ENCODE measurements around the gene RELB. TPM values are rescaled to one million over a fixed set of nuclear protein-coding genes. Genes with fewer than 3 reads are reported as not detected.

Gene RELB
- total and polyA plus RNA-seq, 9 of the 15 experiments (the other 6 are each of a cell fraction or from before 2014, with no cell fraction given): 0.15 to 1.1 (median 0.28) TPM; not detected in 2

- TF ChIP-seq CREB5 (CRISPR knock-in tag; IDR thresholded peaks at IDR 0.05) (no peak), MCM3 (IDR thresholded peaks at IDR 0.05) (no peak), SRSF7 (optimal IDR thresholded peaks at IDR 0.05; ENCODE audit: low read depth, low read length) (no peak), PATZ1 (CRISPR knock-in tag; IDR thresholded peaks at IDR 0.05; ENCODE audit: borderline replicate concordance) (no peak), HMBOX1 (IDR thresholded peaks at IDR 0.05) (no peak), ZNF174 (CRISPR knock-in tag; IDR thresholded peaks at IDR 0.05) (0 out of 2 replicates have a peak, but pooled peaks have one; percentile 25), PML (IDR thresholded peaks at IDR 0.05; ENCODE audit: low read length) (peak; percentile 18; the same call in 1 of the 2 replicates), ZNF23 (CRISPR knock-in tag; IDR thresholded peaks at IDR 0.05) (no peak), ZNF512 (tag; IDR thresholded peaks at IDR 0.05) (no peak), ATF1 (CRISPR knock-in tag; IDR thresholded peaks at IDR 0.05) (no peak), ATF1 (tag; IDR thresholded peaks at IDR 0.05) (peak; percentile 70), HNRNPL (IDR thresholded peaks at IDR 0.05; ENCODE audit: low read depth, low read length) (no peak), GABPB2 (CRISPR knock-in tag; conservative IDR thresholded peaks at IDR 0.05) (no peak), ZNF217 (CRISPR knock-in tag; IDR thresholded peaks at IDR 0.05) (no peak), ZNF274 (IDR thresholded peaks at IDR 0.05; ENCODE audit: borderline replicate concordance, low read depth, low read length) (no peak), ZNF696 (CRISPR knock-in tag; conservative IDR thresholded peaks at IDR 0.05) (no peak), TCF7L2 (IDR thresholded peaks at IDR 0.05; ENCODE audit: low read depth, low read length) (0 out of 2 replicates have a peak, but pooled peaks have one; percentile 22), YY1 (IDR thresholded peaks at IDR 0.05; ENCODE audit: borderline replicate concordance in 1 of 3, control insufficient read depth in 1 of 3, extremely low read depth in 1 of 3, insufficient read depth in 3 of 3, insufficient read length in 1 of 3, insufficient replicate concordance in 2 of 3, low read depth in 1 of 3, low read length in 2 of 3) (peak in 2 of 3 experiments; percentile 80 to 83), BCL6 (CRISPR knock-in tag; IDR thresholded peaks at IDR 0.05) (no peak), DDX20 (tag; IDR thresholded peaks at IDR 0.05; ENCODE audit: low read depth) (no peak), BACH1 (tag; IDR thresholded peaks at IDR 0.05) (no peak), ZNF717 (CRISPR knock-in tag; IDR thresholded peaks at IDR 0.05) (no peak)
Measured at GRCh38 chr19:45079063-45079910, 78.0 kb downstream of the RELB start, which contains the start of gene GEMIN7 (continued).

Data from K562 (cell line).